ENCODE measurements around the gene G6PC1. TPM values are rescaled to one million over a fixed set of nuclear protein-coding genes. Genes with fewer than 3 reads are reported as not detected.

The G6PC1 gene
- total RNA-seq, 1 experiment from 2014 or later = not detected

GRCh38 chr17:42878123-42878880 lies 22.3 kb upstream of the G6PC1 start (continued):
- TF ChIP-seq ZNF425 (CRISPR knock-in tag; conservative IDR thresholded peaks at IDR 0.05) (no peak), HMGA2 (CRISPR knock-in tag; IDR thresholded peaks at IDR 0.05) (no peak), USF2 (CRISPR knock-in tag; IDR thresholded peaks at IDR 0.05) (peak; percentile 83), ATF3 (CRISPR knock-in tag; conservative IDR thresholded peaks at IDR 0.05) (no peak), USF1 (CRISPR knock-in tag; IDR thresholded peaks at IDR 0.05) (peak; percentile 81), NFATC4 (CRISPR knock-in tag; IDR thresholded peaks at IDR 0.05) (no peak), MXD4 (CRISPR knock-in tag; IDR thresholded peaks at IDR 0.05; ENCODE audit: borderline replicate concordance) (no peak)

GRCh38 chr17:42878924-42879595 lies 21.5 kb upstream of the G6PC1 start:
- ChIA-PET CTCF (interaction anchor here (0.5 to 1.9 kb wide), 11 partner anchors 10 to 119 kb away, joined by 3 to 9 read pairs (median 3); partner anchors contain the start of genes BECN1 and RPL27), POLR2A (interaction anchor here (0.6 to 1.0 kb wide), 3 partner anchors 19 to 62 kb away, joined by 3 to 4 read pairs (median 3); no protein-coding TSS in a partner anchor)
- H3K4me1 Mint-ChIP-seq = peaks cover 26% of the 10 kb centered on the region
- peaks cover 32% of the 10 kb centered on the region for H3K27me3 Mint-ChIP-seq (ENCODE audit: low read depth)
- H3K27ac Mint-ChIP-seq = no peak overlapping the region
- H3K4me3 Mint-ChIP-seq = no peak overlapping the region
- no peaks in the 10 kb centered on the region for H3K36me3 Mint-ChIP-seq
- DNase-seq (ENCODE audit: low spot score) = no peak
- no peak for ATAC-seq
- no peaks in the 10 kb centered on the region for H3K9me3 Mint-ChIP-seq
- TF ChIP-seq ZNF281 (CRISPR knock-in tag; IDR thresholded peaks at IDR 0.05) = no peak
- TF ChIP-seq ARID4B (CRISPR knock-in tag; IDR thresholded peaks at IDR 0.05; ENCODE audit: borderline replicate concordance) = no peak
- no peak for TF ChIP-seq NFYB (CRISPR knock-in tag; conservative IDR thresholded peaks at IDR 0.05; ENCODE audit: low read depth)
- TF ChIP-seq TEAD4 (CRISPR knock-in tag; IDR thresholded peaks at IDR 0.05) = no peak
- no peak for TF ChIP-seq AFF4 (CRISPR knock-in tag; IDR thresholded peaks at IDR 0.05; ENCODE audit: borderline replicate concordance)
- no peak for TF ChIP-seq NFATC4 (CRISPR knock-in tag; IDR thresholded peaks at IDR 0.05)
- TF ChIP-seq ATF6 (CRISPR knock-in tag; IDR thresholded peaks at IDR 0.05) = no peak
- no peak for TF ChIP-seq GABPB1 (CRISPR knock-in tag; IDR thresholded peaks at IDR 0.05)
- no peak for TF ChIP-seq USF1 (CRISPR knock-in tag; IDR thresholded peaks at IDR 0.05)
